Subcutaneous adipose tissue (tissue), 4 donors: Measurements from ENCODE around the gene SLC15A3. TPM values are rescaled to one million over a fixed set of nuclear protein-coding genes. Genes with fewer than 3 reads are reported as not detected.

Source experiments
- CTCF ChIP-seq: fragments of 450-650 bp; IDR thresholded peaks from one replicate; pipeline ENCODE4 v1.5.1; 2016; ENCODE audit warnings: low read depth, mild to moderate bottlenecking, control low read depth, antibody characterized with exemption, moderate library complexity
- total RNA-seq, 4 donors: library from RNA; depleted of rRNA; stranded (reverse); fragments of >200 nt; gene quantifications; one replicate each; pipeline ENCODE4 v1.1.0, GENCODE V29; 2016

SLC15A3 gene
- total RNA-seq = 10 to 100 TPM; 13.5 to 57.6 (median 24.2) TPM

- no peak for TF ChIP-seq CTCF
Measured at GRCh38 chr11:60951904-60952741, at the start of gene SLC15A3. TSS of gene SLC15A3 (minus strand) at chr11:60952176. CDS start at chr11:60951551, 625 bp downstream.

GRCh38 chr11:61000426-61000825 lies 48.5 kb upstream of the SLC15A3 start:
- TF ChIP-seq CTCF = no peak

DNA sequence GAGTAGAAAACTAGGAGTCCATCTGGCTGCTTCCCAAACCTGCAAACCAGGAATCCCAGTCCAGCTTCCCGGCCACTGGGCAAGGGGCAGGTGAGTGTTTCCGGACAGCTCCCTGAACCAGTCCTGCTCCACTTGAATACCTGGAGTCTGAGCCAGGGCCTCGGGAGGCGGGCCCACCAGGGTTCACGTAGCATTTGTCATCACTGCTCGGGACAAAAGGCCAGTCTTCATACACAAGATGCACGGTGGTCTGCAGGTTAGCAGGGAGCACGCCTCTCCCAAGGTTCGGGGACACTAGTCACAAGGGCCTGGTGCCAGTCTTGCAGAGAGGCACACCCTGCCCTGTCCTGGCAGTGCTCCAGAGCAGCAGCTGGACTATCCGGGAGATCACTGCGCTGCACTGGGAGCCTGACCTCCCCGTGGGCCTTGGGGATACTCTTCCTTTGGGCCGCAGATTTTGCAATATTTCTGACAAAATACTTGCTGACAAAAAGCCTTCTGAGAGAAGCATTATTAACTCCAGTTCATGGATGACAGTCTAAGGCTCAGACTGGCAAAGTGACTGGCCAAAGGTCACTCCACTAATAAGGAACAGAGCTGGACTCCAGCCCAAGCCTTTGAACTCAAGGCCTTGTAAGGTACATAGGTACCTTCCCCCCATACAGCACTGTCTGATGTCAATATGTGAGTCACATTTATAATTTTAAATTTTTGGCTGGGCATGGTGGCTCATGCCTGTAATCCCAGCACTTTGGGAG lies 44.6 kb upstream of the SLC15A3 start:
- no peak for TF ChIP-seq CTCF

DNA sequence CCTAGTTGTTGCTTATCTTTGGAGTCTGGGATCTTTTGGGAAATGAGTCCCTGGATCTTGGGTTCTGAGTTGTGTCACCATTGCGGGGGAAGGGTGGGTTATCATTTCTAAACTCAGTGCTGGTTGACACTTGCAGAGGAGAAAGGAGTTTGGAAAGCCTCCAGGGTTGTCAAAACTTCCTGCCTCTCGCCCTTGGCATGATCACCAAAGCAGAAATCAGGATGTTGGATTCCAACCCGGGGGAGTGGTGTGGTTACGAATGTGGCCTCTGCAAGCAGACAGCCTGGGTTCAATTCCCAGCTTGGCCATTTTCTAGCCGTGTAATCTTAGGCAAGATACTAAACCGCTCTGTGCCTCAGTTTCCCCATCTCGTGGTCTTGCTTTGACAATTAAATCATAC lies 43.8 kb upstream of the SLC15A3 start:
- no peak for TF ChIP-seq CTCF

GRCh38 chr11:60994541-60995080 lies 42.6 kb upstream of the SLC15A3 start:
- TF ChIP-seq CTCF = no peak

DNA sequence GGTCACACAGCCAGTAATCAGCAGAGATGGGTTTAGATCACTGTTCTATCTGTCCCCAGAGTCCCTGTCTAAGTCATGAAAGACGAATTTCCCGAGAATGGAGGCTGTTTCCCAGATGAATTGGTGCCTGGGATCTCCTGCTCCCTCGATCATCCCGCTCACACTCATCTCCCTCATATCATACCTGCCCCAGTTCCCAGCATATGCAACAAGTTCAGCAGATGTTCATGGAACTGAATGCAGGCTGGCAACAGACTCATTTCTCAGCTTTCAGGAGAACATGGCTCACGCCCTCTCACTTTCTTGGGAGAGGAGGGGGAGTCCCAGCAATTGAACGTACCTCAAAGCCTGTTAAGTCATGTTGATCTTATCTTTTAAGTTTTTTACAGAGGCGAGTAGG lies 41.6 kb upstream of the SLC15A3 start:
- TF ChIP-seq CTCF = no peak

DNA sequence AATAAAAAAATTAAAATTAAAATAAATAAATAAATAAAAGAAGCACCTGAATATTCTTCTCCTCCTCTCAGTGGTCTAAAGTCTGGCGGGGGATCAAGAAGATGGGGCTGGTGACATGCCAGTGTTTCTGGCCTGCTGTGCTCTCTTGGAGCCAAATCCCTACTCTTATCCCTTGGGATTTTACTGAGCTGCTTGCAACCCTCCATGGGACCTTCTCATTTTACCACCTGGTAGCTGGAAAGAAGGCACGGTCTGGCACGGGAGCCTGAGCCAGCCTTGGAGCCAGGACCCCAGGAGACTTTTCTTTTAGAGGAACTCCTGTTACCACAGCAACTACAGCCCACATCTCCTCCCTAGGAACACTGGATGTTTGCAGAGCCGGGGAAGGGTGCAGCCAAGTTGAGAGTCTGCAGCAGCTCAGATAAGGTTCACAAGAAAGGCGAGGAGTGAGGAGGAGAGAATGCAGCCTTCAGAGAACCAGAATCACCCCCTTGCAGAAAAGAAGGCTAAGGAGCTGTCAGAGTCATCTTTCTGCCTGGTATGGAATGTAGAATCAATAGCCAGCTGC lies 41.0 kb upstream of the SLC15A3 start:
- TF ChIP-seq CTCF = no peak
